ENCODE results near the gene ZBTB9.

Gene ZBTB9

DNA sequence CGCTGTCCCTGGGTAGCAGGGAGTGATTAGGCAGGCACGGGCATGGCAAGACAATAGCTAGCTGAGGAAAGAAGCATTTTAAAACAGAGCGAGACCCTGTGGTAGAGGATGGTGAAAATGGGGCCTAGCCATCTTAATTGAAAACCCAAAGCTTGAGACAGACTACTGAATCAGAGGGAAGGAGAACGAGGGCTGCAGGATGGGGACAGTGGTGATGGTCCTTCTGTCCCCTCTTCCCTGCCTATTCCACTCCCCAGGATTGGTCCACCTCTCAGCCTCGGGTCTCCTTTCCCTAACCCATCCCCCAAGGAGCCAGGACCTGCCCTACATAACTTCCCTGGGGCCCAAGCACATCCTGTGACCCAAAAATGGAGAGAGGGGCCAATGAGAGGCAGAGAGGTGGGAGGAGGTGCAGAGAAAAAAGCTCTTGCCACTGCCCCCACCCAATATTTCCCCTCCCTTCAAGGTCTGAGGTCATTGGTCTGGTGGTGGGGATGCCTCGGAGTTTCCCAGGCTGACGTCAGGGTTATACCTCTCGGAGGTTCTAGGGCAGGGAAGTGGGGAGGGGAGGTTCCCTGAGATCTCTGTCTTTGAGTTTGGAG lies 35.6 kb upstream of the ZBTB9 start:
- peak; percentile 50 for DNase-seq

DNA sequence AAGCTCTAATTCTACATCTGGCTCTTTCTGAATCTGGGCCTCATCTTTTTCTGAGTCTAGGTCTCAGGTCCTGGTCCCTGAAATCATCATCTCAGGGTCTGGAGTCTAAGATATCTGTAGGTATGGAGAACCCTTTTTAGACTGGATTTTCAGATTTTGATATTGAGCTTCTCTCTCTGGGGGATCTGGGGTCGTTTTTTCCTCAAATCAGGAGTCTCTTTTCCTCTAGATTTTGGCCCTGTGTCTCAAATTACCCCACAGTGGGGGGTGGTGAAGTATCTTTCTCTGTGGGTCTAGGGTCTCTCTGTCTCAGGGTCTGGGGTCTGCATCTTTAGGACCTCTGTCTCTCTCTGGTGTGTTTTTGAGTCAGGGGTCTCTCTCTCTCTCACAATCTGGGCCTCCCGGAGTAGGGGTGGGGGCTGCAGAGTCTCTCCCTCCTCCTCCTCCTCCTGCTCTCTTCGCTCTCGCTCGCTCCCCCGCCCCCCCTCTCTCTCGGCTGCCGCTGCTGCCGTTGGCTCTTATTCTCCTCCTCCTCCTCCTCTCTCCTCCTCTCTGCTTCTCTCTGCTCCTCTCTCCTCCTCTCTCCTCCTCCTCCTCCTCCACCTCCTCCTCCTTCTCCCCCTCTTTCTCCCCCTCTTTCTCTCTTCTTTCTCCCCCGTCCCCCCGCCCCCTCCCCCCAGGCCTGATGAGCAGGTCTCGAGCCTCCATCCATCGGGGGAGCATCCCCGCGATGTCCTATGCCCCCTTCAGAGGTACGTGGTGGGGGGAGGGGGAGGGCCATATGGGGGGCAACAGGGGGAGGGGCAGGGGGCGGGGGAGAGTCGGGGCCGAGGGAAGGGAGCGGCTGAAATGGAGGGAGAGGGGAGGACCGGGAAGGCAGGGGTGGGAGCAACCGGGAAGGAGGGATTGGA lies 34.5 kb upstream of the ZBTB9 start, which contains the start of gene SYNGAP1:
TSS of gene SYNGAP1 (plus strand) at position 486 of the 911 bp plus-strand sequence. CDS start at position 686, 200 bp downstream.
- peak; percentile 75 for DNase-seq

DNA sequence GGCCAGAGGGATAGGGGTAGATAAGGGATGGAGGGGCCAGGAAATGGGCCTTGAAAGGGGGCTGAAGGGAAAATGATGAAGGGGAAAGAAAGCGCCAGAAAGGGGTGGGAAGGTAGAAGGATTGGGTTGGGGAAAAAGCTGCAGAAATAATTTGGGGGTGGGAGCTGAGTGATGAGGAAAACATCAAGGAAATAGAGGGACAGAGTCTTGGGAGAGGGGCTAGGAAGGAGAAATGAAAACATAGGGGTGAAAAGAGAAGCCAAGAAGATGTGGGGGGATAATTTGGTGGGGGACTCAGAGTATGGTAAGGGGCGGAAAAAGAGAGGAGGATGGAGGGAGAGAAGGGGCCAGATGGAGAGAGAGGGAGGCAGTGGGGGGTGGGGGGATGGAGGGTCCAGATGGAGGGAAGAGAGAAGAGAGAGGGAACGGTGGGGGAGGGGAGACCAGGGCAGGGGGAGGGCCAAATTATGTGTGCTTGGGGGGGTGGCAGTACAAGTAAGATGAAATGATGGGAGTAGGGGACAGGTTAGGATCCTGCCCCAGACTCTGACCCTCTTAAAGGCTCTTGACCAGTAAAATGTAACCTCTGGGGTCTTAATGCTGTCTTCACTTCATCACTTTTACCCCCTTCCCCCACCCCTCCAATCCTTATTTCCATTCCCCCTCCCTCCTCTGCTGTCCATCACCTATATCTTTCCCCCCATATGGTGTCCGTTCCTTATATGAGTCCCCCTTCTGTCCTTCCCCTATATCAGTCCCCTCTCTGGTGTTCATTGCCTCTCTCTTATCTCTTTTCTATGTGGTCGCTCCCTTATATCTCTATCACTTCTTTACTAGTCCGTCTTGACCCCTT lies 33.7 kb upstream of the ZBTB9 start:
- DNase-seq, result no peak

DNA sequence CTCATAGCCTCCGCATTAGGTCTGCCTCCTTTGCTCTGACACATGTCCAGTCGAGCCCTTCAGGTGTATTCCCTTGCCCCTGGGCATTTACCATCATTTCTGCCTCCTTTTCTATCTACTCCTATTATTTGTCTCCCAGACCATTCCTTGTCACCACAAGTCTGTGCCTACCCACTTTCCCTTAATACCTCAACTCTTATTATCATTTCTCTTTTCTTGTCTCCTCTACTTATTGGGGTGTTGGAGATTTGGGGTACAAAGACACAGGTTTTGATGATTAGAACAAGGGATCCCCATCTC lies 33.1 kb upstream of the ZBTB9 start:
- DNase-seq, result no peak

DNA sequence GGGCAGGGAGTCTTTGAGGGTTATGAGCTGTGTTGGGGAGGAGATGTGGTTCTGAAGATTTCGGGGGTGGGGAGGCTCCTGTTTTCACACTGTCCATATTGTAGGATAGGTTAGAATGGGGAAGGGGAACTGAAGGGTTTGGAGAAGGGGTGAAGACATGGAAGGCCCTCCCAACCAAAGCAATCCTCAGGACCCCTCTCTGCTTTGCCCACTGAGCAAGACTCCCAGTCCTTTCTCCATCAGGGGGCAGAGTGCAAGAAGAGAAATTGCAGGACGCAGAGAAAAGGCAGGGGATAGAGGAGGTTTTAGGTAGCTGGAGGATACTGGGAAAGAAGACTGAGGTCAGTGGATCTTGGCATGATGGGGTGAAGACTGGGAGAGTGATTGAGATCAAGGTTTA lies 30.6 kb upstream of the ZBTB9 start:
- DNase-seq, result no peak

DNA sequence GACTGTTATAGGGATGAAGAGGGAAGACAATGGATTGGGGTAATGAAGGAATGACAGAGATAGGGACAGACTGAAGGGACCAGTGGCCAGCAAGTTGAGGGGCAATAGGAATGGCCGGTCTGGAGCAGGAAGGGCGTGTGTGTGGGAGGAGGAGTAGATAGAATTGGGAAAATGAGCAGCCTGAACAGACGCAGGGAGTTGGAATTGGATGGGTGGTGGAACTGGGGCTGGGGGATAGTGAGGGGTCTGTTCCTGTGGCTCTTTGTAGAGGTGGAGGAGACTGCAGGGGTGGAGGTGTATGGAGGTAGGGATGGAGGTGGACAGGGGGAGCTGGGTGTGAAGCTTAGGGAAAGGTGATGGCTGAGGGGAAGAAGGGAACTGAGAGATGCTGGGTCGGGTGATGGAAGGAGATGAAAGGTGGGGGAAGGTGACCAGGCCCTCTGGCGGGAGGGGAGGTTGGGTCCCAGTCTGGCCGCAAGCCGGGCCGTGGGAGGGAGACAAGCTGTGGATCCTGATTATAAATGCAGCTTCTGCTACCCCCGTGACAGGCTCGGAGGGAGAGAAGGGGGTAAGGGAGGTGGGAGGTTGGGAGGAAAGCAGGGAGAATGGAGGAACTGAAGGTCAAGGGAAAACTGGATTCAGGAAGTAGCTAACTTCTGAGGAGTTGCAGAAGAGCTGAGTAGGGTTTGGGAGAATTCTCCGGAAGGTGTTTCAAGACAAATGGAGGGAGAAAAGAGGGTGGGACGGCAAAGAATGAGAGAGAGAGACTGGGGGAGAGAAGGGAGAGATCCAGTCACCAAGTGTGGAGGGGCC lies 29.3 kb upstream of the ZBTB9 start:
- no peak for DNase-seq

DNA sequence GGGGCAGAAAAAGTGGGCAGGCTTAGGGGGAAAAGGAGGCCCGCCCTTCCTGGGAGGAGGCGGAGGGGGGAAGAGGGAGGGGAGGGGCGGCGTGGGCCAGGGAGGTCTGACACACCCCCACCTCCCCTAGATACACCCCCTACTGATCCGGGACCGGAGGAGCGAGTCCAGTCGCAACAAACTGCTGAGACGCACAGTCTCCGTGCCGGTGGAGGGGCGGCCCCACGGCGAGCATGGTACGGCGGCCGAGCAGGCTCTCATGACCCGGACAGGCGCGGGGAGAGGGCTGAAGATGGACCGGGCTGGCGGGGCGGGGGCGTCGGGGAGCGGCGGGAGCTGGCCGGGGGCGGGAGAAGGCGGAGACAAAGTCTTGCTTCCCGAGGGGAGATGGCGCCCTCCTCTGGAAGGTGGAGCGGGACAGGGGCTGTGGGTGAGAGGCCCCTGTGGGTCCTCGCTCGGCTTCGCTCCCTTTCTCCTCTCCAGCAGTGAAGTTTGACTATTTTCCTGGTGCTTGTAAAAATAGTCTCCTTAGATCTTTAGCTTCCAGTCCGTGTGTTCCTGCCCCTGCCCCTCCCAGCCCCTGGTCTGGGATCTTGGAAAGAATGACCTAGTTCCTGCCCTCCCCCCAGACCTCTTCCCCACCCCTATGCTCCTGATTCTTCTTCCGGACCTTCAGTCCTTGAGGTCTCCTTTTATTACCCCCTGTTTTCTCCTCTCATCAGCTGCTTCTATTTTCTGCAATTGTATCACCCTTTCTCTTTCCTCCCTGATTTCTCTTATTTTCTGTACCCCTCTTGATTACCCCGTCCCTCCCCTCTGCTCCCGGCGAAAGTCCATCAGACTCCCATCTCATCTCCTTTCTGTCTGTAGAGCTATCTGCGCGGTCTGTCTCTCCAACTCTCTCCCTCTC lies 28.5 kb upstream of the ZBTB9 start:
- peak; percentile 88 for DNase-seq

DNA sequence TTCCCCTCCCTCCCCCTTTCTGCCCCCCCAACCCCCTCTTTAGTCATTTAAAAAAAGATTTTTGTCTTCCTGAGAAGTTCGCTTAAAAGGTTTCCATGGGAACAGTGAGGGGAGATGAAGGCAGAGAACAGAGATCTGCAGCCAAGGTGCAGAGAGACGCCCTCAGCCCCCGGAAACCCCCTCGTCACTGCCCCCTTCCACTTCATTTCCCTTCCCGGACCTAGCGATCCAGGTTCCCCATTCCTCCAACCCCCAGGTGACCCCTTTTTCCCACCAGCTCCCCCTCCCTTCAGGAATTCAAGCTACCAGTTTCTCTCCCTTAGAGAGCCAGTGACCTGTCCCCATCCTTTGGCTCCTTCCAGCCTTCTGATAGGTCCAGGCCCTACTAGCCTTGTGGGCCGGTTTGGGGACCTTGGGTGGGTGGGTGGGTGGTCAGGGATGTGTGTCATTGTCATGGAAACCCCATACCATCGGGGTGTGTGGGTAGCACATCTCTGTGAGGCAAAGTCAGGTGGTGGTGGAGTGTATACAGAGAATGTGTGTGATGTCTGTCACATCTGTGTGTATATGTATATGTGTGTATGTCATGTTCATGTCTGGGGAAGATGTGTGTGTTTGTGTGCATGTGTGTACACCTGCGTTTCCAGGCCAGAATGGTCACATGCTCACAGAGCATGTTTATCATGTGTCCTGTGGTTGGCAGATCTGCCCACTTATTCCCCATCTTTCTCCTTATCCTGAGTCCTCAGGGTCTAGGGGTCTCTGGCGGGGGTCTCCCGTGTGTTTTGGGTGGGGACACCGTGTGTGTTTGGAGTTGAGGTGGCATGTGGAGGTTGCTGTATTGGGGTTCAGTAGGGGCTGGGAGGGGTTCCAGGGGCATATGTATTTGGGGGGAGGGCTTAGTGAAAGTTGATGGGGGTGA lies 27.5 kb upstream of the ZBTB9 start:
- no peak for DNase-seq

DNA sequence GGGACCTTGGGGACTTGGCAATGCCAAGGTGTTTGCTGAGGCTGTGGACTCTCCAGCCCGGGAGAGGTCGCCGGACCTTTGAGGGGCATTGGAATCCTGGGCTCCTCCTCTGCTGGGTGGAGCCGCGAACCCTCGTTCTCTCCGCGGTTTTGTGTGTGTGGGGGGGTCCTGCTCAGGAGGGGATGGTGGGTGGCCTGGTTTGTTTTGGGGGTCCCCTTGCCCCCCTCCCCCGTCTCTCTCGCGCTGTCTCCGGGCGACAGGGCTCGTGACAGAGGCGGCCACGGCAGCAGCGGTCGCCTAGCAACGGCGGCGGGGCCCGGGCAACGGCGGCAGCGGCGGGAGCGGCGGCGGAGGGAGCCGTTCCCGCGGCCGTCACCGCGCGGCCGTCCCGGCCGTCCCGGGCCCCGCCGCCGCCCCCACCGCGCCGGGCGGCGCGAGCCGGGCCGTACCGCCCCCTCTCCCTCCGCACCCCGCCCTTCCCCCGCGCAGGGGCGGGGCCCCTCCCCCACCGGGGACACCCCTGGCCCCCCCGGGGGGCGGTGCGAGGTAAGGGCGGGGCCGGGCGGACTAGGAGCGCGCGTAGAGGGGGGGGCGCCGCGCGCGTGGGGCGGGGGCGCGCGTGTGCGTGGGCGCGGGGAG lies 26.7 kb upstream of the ZBTB9 start:
- DNase-seq, result peak; percentile 26

DNA sequence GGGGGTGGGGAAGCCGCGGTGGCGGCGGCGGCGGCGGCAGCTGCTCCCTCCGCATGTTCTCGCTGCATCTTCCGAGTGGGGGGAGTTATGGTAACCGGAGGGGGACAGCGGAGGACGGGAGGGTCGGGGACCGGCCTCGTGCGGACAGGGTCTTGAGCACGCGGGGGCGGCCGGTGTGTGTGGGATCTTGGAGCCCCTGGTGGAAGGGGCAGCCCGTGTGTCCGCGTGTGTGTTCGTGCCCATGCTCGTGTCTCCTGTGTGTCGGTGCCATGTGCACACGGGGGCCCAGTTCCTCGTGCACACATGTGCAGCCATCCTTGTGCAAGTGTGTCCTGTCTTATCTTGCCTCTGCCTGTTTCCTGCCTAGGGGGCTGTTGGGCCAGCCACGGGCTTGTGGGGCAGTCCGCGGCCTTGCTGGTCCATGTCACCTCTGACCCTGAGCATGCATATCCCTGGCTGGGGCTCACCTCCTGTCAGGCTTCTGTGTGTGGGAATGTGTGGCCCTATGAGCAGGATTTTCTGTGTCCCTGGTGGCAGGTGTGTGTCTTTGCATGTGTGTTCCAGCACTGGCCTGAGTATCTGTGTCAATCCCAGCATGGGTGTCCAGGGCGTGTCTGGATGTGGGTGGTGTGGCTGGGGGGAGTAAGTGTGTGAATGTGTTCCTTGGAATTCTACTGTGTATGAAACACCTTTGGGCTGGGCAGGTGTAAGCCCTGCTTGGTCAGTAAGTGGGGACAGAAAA lies 26.0 kb upstream of the ZBTB9 start:
- peak; percentile 48 for DNase-seq

DNA sequence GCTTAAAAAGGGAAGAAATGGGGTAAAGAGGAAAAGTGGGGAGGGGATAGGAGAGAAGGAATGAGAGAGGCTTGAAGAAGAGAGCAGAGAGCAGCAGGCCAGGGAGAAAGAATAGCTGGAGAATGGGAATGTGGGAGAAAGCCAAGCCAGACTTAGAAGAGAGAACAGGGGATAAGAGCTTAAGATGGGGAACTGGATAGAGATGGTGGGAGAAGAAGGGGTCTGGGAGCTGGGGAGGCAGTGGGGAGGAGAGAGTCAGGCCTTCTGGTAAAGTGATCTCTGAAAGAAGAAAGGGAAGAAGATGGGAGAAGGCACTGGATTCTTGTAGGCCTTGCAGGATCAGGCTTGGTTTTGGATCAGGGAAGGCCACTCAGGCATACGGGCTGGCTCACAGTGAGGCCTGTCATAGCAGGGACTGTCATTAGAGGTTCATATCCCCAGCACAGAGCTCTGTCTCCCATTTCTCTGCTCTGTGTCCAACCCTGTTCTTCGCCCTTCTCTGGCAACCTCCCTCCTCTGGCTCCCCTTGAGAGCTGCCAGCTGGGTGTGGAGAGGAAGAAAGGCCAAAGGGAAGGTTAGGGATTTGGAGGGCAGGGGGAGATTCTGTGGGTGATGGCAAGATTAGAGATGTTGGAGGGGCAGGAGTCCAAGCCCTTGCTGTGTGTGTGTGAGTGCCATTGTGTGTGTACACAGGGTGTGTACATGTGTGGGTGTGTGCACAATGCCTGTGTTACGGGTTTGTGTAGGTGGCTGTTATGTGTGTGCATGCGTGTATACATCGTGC lies 25.2 kb upstream of the ZBTB9 start:
- no peak for DNase-seq

DNA sequence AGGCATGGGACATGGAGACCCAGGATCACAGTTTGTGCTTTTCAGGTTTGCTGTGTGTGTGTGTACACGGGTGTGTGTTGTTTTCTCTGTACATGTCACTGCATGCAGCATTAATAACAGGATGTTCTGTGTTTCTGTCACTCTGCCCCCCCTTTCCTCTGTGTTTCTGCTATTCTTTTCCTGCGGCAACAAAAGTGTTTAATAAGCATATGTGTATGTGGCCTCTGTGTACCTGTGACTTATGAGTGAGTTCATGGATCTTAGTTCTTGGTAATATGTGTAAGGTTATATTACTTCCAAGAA lies 24.7 kb upstream of the ZBTB9 start:
- DNase-seq, result no peak

DNA sequence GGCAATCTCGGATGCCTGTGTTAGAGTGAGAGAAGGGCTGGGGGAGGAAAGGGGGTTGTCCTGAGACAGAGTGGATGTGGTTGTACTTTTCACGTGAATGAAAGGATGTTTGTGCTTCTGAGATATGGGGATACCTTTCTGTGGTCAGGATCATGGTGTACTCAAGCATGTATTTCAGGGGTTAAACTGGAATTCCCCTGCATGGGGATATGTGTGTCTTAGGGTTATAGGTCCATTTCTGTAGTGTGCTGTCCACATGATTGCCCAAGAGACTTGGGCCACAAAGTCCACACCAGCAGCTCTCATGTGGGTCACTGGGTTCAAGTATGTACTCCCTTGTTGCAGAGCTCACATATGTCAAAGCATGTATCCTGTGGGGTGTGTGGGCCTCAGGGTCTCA lies 24.0 kb upstream of the ZBTB9 start:
- no peak for DNase-seq

DNA sequence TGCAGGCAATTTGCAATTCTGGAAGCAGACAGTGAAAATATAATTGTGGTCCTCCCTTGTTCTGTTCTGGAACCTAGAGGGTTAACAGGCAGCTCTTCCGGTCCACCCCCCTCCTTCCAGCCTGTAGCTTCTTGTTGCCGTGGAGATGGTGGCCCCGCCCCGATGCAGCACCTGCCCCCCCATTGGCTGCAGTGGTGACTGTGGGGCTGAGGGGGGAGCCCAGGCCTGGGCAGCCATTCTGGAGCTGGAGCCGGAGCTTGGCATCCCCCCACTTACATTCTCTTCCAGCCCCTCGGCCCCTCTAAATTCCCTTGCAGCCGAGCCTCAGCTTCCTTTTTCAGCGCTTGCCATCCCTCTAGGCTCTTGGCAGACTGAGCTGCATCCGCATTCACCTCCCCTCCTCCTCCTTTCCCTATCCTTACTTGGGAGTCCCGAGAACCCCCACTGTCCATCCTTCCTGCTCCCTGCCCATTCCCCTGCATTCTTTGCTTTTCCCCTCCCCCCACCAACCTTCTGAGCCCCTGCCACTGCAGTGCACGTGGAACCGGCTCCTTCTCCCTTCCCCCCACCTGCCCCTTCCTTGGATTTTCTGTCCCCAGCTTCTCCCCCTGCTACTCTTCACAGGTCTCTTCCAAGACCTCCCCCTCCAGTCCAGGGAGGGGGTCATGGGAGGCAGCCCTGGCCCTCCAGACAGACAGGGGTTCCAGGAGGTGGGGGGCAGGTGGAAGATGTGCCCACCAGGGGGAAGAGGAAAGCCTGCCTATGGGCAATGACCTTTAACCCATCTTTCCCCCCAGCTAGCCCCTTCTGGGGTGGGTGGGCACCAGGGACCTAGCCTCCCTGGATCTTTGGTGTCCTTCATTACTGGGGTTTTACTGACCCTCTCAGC lies 23.1 kb upstream of the ZBTB9 start:
- peak; percentile 64 for DNase-seq

DNA sequence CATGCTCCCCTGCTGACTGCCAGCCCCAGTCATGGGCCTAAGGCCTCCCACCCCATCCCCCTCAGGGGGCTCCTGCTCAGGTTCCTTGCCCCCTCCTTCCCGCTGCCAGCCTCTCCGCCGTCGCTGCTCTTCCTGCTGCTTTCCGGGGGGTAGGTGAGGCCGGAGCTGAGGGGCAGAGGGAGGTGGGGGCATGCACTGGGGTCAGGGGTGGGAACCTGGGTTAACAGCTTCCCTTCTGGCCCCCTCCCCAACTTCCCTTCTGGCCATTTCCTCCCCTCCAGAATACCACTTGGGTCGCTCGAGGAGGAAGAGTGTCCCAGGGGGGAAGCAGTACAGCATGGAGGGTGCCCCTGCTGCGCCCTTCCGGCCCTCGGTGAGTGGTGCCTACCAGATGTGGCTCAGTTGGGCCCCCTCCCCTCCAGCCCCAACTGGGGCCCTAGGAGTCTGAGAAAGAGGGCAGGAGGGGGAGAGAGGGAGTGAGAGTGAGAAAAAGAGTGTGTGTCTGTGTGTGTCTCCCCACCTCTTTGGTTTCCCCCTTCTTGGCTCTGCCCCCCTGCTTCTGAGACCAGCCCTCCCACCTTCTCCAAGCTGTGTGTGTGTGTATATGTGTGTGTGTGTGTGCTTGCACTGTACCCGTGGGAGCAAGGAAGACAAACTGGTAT lies 22.4 kb upstream of the ZBTB9 start:
- DNase-seq, result no peak

DNA sequence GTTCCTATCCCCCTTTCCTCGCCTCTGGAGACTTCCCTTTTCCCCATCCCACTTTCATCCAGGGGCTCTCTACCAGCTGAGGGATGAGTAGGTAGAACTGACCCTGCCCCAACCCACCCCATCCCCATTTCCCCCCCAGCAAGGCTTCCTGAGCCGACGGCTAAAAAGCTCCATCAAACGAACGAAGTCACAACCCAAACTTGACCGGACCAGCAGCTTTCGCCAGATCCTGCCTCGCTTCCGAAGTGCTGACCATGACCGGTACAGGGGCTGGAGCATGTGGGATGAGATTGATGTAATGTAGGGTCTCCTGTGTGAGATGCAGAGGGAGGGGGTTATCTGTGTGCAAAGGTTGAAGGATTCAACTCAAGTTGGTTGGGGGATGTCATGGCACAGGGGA lies 21.8 kb upstream of the ZBTB9 start:
- no peak for DNase-seq

DNA sequence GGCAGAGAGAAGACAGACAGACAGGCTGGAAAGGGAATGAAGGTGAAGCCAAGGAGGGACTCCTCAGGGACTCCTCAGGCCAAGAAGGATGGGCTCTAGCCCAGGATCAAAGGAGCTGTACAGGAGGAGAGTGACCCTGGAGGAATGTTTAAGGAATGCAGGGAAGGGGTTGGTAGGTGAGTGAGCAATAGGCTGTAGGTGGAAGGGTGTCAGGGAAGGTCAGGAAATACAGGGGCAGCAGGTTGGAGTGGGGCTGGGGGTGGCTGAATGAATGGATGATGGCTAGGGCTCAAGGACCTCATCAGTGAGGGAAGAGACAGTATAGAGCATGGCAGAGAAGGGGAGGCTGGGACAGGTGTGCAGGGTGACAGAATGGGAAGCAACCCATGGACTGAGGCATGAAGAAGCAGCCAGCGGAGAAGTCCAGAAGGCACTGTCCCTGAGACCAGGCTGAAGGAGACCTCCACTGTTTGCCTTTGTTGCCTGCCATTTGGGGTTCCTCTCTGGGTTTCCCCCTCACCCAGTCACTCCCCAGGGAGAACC lies 21.3 kb upstream of the ZBTB9 start:
- DNase-seq, result no peak

Measured in EL (cell line).